ENCODE measurements around the gene SEC14L5.

- TF ChIP-seq POLR2A (IDR thresholded peaks at IDR 0.05; ENCODE audit: low read length) (no peak), GATA1 (IDR thresholded peaks at IDR 0.05; ENCODE audit: low read depth, low read length) (no peak)
Observed at GRCh38 chr16:4957420-4957719, 760 bp upstream of the SEC14L5 start.
